CMK (cell line): Measurements from ENCODE around the gene GOSR1.
A peak's percentile ranks its signal among the peaks of the same experiment; 100 is the strongest.
"Not testable (repeated sequence)": the region's sequence is repeated elsewhere in the genome, so short reads cannot be mapped to it uniquely, and the experiment has no call there.

Source experiments
- DNase-seq: peaks from one replicate; pipeline ENCODE4 v3.0.0-alpha.2; 2010; ENCODE audit warnings: low read depth

Gene GOSR1

GRCh38 chr17:30477083-30477773 is at the start of gene GOSR1:
TSS of gene GOSR1 (plus strand) at chr17:30477408. CDS start at chr17:30477434, 26 bp downstream.
- DNase-seq = peak; percentile 80

GRCh38 chr17:30427611-30428010 is 49.6 kb upstream of the GOSR1 start:
- no peak for DNase-seq

- DNase-seq = no peak
Observed at GRCh38 chr17:30429155-30429554, 48.1 kb upstream of the GOSR1 start.

DNA sequence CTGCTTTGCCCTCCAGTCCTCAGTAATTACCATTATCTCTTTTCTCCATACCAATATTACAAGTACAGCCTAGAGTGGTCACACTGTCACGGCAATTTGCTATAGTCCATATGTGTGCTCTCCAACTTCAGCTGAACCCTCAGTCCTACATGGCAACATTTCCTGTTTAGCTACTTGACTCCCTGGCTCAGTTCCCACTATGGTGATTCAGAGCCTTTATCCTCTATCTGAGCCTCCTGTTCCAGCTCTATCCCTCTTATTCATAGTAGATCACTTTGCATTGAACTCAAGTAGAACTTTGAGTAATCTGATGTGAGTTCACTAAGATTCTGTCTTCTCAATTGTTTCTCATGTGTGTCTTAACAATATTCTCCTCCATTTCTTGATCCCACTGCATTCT is 43.7 kb upstream of the GOSR1 start:
- no peak for DNase-seq

GRCh38 chr17:30436729-30437128 is 40.5 kb upstream of the GOSR1 start:
- no peak for DNase-seq

DNA sequence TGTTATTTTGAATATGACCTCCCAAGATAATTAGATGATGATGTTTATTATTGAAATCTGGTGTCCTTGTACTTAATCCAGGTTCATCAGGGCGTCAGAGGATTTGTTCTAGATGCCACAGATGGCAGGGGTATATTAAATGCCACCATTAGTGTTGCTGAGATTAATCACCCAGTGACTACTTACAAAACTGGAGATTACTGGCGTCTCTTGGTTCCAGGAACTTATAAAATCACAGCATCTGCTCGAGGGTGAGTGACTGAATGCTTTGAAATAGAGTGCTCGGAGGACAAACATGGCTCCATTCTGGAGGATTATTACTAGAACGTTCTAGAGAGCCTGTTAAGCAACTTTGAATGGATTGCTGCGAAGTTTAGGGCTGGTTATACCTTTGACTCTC is 33.5 kb upstream of the GOSR1 start:
- DNase-seq = no peak

GRCh38 chr17:30446640-30447039 is 30.6 kb upstream of the GOSR1 start:
- not testable (repeated sequence) for DNase-seq

- DNase-seq = no peak
Observed at GRCh38 chr17:30449480-30449879, 27.7 kb upstream of the GOSR1 start.

GRCh38 chr17:30450125-30451027 is 26.8 kb upstream of the GOSR1 start:
- no peak for DNase-seq

DNA sequence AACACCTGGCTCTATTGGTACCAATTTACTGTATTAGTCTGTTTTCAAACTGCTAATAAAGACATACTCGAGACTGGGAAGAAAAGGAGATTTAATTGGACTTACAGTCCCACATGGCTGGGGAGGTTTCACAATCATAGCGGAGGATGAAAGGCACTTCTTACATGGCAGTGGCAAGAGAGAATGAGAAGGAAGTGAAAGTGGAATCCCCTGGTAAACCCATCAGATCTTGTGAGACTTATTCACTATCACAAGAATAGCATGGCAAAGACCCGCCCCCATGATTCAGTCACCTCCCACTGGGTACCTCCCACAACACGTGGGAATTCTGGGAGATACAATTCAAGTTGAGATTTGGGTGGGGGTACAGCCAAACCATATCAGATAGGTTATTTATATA is 22.6 kb upstream of the GOSR1 start:
- DNase-seq = no peak

DNA sequence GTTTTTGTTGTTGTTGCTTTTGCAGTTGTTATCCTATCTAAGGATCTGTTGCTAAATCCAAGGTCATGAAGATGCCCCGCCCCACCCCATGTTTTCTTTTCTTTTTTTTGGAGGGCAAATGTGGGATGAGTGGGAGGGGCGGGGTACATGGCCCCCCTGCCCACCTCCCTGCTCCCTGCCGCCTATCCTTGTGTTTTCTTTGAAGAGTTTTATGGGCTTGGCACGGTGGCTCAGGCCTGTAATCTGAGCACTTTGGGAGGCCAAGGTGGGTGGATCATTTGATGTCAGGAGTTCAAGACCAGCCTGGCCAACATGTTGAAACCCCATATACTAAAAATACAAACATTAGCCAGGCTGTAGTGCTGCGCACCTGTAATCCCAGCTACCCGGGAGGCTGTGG is 18.8 kb upstream of the GOSR1 start:
- DNase-seq = no peak

- not testable (repeated sequence) for DNase-seq
Observed at GRCh38 chr17:30458797-30459413, 18.3 kb upstream of the GOSR1 start.

DNA sequence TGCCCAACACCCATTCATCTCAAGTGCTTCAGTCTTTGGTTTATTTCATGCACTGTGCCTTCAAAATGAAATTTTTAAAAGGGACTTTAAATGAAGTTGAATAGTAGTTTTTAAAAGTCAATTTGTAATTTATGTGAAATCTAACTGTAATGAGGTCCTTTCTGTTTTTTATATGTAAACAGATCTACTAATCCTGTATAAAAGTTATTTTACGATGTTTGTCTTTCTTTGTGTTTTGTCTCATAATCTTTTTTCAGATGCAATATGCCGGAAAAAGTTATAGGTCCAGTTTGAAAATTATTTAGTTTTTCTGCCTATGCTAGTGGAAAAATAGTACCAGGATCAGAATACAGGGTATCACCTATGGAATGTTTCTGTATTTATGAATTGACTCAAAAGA is 8.7 kb upstream of the GOSR1 start:
- no peak for DNase-seq

- no peak for DNase-seq
Observed at GRCh38 chr17:30472238-30472890, 4.8 kb upstream of the GOSR1 start.

DNA sequence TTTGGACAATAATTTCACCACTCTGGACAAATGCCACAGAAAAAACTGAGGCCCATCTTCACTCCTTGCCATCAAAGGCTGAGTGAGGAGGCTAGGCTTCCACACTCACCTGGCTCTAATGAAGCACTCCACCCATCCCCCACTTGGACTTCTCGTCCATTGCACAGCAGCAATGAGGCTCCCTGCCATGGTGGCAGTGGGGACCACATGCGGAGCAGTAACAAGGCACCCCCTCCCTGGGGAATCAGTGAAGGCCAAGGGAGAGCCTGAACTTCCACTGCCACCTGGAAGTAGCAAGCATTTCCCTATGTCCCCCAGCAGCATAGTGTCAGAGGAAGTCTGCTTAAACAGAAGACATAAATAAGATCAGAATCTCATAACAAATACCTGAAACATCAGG is 2.0 kb upstream of the GOSR1 start:
- no peak for DNase-seq

- peak; percentile 7 for DNase-seq
Observed at GRCh38 chr17:30476726-30477082, 504 bp upstream of the GOSR1 start.

- DNase-seq = peak; percentile 12
Observed at GRCh38 chr17:30477774-30478115, 537 bp downstream of the GOSR1 start.

DNA sequence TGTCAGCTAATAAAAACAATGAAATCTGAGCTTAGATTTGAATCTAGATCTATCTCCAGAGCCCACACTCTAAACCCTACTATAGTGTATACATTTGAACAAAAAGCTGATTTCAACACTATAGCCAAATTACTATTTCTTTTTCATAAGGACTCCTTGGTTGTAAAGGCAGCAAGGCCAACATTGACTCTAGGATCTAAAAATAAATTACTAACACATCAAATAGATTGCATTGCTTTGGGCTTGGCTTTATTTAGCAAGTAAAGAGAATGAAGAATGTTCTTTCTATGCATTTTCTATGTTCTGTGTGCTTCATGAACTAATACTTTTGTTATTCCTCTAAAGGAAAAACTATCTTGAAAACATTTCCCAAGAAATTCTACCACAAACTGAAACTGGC is 5.3 kb downstream of the GOSR1 start:
- DNase-seq = no peak

DNA sequence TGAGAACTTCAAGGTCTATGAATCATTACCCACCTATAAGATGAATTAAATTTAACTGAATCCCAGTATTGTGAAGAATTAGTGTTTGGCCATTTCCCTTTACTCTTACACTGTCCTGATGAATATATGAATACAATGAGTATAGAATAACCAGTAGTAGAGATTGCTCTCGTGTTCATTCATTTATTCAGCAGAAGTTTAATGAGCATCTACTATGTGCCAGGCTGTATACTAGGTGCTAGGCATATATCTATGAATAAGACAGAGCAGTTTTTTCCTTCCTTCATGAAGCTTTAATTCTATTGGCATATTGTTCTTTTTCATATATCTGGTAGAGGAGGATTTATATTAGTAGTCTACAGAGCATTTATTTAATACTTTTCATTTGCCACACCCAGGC is 6.0 kb downstream of the GOSR1 start:
- no peak for DNase-seq

DNA sequence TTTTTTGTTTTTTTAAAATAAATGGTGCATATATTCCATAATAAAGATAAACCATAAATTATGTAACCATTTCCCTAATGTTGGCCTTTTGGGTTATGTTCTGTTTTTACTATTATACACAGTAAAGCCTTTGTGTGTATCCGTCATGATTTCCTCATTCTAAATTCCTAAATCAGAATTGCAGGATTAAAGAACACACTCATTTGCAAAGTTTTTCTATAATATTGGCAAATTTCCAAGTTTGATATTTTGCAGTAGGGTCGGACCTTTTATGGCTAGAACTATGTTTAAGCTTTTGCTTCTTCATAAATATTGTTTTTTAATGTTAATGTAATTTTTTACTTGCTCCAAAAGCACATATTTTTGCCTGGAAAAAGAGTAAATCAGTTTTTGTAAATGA is 16.6 kb downstream of the GOSR1 start:
- no peak for DNase-seq

DNA sequence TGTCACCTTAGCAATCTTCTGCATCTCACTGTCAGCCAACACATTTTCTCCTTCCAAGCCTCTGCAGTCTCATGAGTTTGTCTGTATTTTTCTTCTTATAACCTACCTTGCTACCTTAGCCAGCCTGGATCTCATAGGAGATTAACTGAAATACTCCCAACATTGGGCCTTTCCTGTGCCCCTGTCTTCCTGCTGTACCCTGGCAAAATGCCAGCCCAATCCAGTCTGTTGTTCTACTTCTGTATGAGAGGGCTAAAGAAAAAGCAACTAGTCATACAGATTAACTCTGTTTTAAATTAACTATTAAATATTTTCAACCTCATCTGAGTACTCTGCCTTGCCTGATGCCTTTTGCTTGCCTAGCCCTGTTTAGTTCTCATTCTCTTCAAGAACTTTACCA is 18.4 kb downstream of the GOSR1 start:
- no peak for DNase-seq

DNA sequence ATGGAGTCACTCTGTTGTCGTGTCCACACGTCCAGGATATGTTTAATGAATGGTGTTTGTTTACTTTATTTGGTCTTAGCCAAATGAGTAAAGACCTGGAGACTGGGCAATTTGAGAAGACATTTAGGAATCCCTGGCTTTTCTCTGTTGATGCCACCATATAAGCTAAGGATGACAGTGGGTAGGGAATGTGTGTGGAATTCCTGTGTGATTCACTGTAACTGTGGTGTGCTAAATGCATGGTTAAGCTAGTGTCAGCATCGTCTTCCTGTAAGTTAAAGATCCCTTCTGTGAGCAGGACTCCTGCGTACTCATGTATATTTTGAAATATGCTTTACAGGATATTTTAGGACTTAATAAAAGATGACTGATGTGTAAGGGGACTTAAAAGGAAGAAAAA is 26.4 kb downstream of the GOSR1 start:
- no peak for DNase-seq
